ENCODE data around the gene SLC7A6. TPM values are rescaled to one million over a fixed set of nuclear protein-coding genes. Genes with fewer than 3 reads are reported as not detected.
A peak's percentile ranks its signal among the peaks of the same experiment; 100 is the strongest.

SLC7A6 gene
- total RNA-seq, 1 donor from 2014 or later = 47.3 TPM

- peak overlapping the region; percentile 98 for H3K4me3 Mint-ChIP-seq
- TF ChIP-seq CTCF (conservative IDR thresholded peaks at IDR 0.05) = no peak
- peak overlapping the region; percentile 95 for H3K27ac Mint-ChIP-seq
- H3K4me1 Mint-ChIP-seq (ENCODE audit: unreplicated experiment) = peaks cover 17% of the 10 kb centered on the region
- DNase-seq (ENCODE audit: extremely low spot score, unreplicated experiment) = no peak
- peaks cover 9% of the 10 kb centered on the region for H3K36me3 Mint-ChIP-seq
- no peaks in the 10 kb centered on the region for H3K27me3 Mint-ChIP-seq
- H3K9me3 Mint-ChIP-seq = no peaks in the 10 kb centered on the region
Measured at GRCh38 chr16:68309799-68310198, 45.5 kb downstream of the SLC7A6 start.

GRCh38 chr16:68310437-68310773 lies 46.1 kb downstream of the SLC7A6 start:
- no peak for DNase-seq (ENCODE audit: extremely low spot score, unreplicated experiment)
- peaks cover 17% of the 10 kb centered on the region for H3K4me1 Mint-ChIP-seq (ENCODE audit: unreplicated experiment)
- no peaks in the 10 kb centered on the region for H3K27me3 Mint-ChIP-seq
- H3K27ac Mint-ChIP-seq = peak overlapping the region; percentile 95
- TF ChIP-seq CTCF (conservative IDR thresholded peaks at IDR 0.05) = no peak
- H3K9me3 Mint-ChIP-seq = no peaks in the 10 kb centered on the region
- peak overlapping the region; percentile 98 for H3K4me3 Mint-ChIP-seq
- H3K36me3 Mint-ChIP-seq = peaks cover 3% of the 10 kb centered on the region

- peaks cover 17% of the 10 kb centered on the region for H3K4me1 Mint-ChIP-seq (ENCODE audit: unreplicated experiment)
- H3K9me3 Mint-ChIP-seq = no peaks in the 10 kb centered on the region
- peak within 1 kb of the TSS; percentile 95 for H3K27ac Mint-ChIP-seq
- DNase-seq (ENCODE audit: extremely low spot score, unreplicated experiment) = peak; percentile 88
- TF ChIP-seq CTCF (conservative IDR thresholded peaks at IDR 0.05) = peak; percentile 40
- H3K27me3 Mint-ChIP-seq = no peaks in the 10 kb centered on the region
- H3K4me3 Mint-ChIP-seq = peak within 1 kb of the TSS; percentile 98
- peaks cover 3% of the 10 kb centered on the region for H3K36me3 Mint-ChIP-seq
Measured at GRCh38 chr16:68310774-68311511, 46.6 kb downstream of the SLC7A6 start, which contains the start of the genes PRMT7 and SLC7A6OS. Gene PRMT7 (plus strand): TSS chr16:68311019. CDS start chr16:68315980, 4,961 bp downstream. Gene SLC7A6OS (minus strand): TSS chr16:68310946. CDS start chr16:68310926, 20 bp downstream.

GRCh38 chr16:68313116-68313515 lies 48.8 kb downstream of the SLC7A6 start:
- no peak for DNase-seq (ENCODE audit: extremely low spot score, unreplicated experiment)
- Mint-ChIP-seq H3K27ac (no peak overlapping the region), H3K27me3 (no peaks in the 10 kb centered on the region), H3K4me3 (peak overlapping the region; percentile 55), H3K36me3 (peaks cover 3% of the 10 kb centered on the region), H3K9me3 (no peaks in the 10 kb centered on the region), H3K4me1 (ENCODE audit: unreplicated experiment) (peaks cover 17% of the 10 kb centered on the region)
- TF ChIP-seq CTCF (conservative IDR thresholded peaks at IDR 0.05) = no peak

- Mint-ChIP-seq H3K4me3 (no peak overlapping the region), H3K27me3 (no peaks in the 10 kb centered on the region), H3K4me1 (ENCODE audit: unreplicated experiment) (no peaks in the 10 kb centered on the region), H3K9me3 (no peaks in the 10 kb centered on the region), H3K27ac (no peak overlapping the region), H3K36me3 (peaks cover 14% of the 10 kb centered on the region)
- TF ChIP-seq CTCF (conservative IDR thresholded peaks at IDR 0.05) = no peak
- DNase-seq (ENCODE audit: extremely low spot score, unreplicated experiment) = no peak
Measured at GRCh38 chr16:68319185-68319908, 55.0 kb downstream of the SLC7A6 start.

Data from type B pancreatic cell (in vitro differentiated cells).